ENCODE measurements around the gene DNAH6. TPM values are rescaled to one million over a fixed set of nuclear protein-coding genes. Genes with fewer than 3 reads are reported as not detected.

Gene DNAH6
- total and polyA plus RNA-seq, 2 of the 13 experiments (the other 11 are each of a cell fraction or from before 2014, with no cell fraction given), result 0.01 TPM; not detected in 1

DNA sequence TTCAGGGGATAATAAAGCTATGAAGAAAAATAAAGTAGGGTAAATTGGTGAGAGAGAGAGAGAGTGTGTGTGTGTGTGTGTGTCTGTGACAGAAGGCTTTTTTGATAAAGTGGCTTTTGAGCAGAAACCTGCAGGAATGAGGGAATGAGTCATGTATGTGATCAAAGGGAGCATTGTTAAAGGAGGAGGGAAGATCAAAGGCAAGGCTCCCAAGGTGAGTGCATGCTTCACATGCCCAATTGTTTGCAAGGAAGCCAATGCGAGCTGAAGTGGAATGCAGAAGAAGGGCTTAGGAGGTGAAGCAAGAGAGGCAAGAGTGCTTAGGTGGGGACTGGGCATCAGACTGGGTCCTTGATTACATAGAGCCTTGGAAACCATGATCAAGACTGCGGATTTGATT is 96.8 kb downstream of the DNAH6 start (continued):
- TF ChIP-seq, protein P1, sequence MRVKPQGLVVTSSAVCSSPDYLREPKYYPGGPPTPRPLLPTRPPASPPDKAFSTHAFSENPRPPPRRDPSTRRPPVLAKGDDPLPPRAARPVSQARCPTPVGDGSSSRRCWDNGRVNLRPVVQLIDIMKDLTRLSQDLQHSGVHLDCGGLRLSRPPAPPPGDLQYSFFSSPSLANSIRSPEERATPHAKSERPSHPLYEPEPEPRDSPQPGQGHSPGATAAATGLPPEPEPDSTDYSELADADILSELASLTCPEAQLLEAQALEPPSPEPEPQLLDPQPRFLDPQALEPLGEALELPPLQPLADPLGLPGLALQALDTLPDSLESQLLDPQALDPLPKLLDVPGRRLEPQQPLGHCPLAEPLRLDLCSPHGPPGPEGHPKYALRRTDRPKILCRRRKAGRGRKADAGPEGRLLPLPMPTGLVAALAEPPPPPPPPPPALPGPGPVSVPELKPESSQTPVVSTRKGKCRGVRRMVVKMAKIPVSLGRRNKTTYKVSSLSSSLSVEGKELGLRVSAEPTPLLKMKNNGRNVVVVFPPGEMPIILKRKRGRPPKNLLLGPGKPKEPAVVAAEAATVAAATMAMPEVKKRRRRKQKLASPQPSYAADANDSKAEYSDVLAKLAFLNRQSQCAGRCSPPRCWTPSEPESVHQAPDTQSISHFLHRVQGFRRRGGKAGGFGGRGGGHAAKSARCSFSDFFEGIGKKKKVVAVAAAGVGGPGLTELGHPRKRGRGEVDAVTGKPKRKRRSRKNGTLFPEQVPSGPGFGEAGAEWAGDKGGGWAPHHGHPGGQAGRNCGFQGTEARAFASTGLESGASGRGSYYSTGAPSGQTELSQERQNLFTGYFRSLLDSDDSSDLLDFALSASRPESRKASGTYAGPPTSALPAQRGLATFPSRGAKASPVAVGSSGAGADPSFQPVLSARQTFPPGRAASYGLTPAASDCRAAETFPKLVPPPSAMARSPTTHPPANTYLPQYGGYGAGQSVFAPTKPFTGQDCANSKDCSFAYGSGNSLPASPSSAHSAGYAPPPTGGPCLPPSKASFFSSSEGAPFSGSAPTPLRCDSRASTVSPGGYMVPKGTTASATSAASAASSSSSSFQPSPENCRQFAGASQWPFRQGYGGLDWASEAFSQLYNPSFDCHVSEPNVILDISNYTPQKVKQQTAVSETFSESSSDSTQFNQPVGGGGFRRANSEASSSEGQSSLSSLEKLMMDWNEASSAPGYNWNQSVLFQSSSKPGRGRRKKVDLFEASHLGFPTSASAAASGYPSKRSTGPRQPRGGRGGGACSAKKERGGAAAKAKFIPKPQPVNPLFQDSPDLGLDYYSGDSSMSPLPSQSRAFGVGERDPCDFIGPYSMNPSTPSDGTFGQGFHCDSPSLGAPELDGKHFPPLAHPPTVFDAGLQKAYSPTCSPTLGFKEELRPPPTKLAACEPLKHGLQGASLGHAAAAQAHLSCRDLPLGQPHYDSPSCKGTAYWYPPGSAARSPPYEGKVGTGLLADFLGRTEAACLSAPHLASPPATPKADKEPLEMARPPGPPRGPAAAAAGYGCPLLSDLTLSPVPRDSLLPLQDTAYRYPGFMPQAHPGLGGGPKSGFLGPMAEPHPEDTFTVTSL (CRISPR knock-in tag; IDR thresholded peaks at IDR 0.05; ENCODE audit: borderline replicate concordance), result peak; percentile 89
- TF ChIP-seq, protein P2, sequence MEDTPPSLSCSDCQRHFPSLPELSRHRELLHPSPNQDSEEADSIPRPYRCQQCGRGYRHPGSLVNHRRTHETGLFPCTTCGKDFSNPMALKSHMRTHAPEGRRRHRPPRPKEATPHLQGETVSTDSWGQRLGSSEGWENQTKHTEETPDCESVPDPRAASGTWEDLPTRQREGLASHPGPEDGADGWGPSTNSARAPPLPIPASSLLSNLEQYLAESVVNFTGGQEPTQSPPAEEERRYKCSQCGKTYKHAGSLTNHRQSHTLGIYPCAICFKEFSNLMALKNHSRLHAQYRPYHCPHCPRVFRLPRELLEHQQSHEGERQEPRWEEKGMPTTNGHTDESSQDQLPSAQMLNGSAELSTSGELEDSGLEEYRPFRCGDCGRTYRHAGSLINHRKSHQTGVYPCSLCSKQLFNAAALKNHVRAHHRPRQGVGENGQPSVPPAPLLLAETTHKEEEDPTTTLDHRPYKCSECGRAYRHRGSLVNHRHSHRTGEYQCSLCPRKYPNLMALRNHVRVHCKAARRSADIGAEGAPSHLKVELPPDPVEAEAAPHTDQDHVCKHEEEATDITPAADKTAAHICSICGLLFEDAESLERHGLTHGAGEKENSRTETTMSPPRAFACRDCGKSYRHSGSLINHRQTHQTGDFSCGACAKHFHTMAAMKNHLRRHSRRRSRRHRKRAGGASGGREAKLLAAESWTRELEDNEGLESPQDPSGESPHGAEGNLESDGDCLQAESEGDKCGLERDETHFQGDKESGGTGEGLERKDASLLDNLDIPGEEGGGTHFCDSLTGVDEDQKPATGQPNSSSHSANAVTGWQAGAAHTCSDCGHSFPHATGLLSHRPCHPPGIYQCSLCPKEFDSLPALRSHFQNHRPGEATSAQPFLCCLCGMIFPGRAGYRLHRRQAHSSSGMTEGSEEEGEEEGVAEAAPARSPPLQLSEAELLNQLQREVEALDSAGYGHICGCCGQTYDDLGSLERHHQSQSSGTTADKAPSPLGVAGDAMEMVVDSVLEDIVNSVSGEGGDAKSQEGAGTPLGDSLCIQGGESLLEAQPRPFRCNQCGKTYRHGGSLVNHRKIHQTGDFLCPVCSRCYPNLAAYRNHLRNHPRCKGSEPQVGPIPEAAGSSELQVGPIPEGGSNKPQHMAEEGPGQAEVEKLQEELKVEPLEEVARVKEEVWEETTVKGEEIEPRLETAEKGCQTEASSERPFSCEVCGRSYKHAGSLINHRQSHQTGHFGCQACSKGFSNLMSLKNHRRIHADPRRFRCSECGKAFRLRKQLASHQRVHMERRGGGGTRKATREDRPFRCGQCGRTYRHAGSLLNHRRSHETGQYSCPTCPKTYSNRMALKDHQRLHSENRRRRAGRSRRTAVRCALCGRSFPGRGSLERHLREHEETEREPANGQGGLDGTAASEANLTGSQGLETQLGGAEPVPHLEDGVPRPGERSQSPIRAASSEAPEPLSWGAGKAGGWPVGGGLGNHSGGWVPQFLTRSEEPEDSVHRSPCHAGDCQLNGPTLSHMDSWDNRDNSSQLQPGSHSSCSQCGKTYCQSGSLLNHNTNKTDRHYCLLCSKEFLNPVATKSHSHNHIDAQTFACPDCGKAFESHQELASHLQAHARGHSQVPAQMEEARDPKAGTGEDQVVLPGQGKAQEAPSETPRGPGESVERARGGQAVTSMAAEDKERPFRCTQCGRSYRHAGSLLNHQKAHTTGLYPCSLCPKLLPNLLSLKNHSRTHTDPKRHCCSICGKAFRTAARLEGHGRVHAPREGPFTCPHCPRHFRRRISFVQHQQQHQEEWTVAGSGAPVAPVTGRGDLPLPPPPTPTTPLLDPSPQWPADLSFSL (CRISPR knock-in tag; IDR thresholded peaks at IDR 0.05), result peak; percentile 40; the same call in 1 of the 2 replicates
- TF ChIP-seq ZNF180 (CRISPR knock-in tag; IDR thresholded peaks at IDR 0.05; ENCODE audit: borderline replicate concordance, low read depth) (no peak), ZNF552 (CRISPR knock-in tag; IDR thresholded peaks at IDR 0.05; ENCODE audit: borderline replicate concordance) (no peak), ZNF75D (CRISPR knock-in tag; IDR thresholded peaks at IDR 0.05; ENCODE audit: borderline replicate concordance) (no peak), ZFP36L2 (CRISPR knock-in tag; IDR thresholded peaks at IDR 0.05) (no peak), NFATC3 (CRISPR knock-in tag; IDR thresholded peaks at IDR 0.05) (no peak), ZNF496 (CRISPR knock-in tag; IDR thresholded peaks at IDR 0.05; ENCODE audit: insufficient replicate concordance) (no peak), ZNF383 (CRISPR knock-in tag; IDR thresholded peaks at IDR 0.05; ENCODE audit: borderline replicate concordance) (no peak)
- TF ChIP-seq, protein P3, sequence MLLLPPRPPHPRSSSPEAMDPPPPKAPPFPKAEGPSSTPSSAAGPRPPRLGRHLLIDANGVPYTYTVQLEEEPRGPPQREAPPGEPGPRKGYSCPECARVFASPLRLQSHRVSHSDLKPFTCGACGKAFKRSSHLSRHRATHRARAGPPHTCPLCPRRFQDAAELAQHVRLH (CRISPR knock-in tag; IDR thresholded peaks at IDR 0.05; ENCODE audit: borderline replicate concordance, low read depth), result no peak
- TF ChIP-seq, protein P4, sequence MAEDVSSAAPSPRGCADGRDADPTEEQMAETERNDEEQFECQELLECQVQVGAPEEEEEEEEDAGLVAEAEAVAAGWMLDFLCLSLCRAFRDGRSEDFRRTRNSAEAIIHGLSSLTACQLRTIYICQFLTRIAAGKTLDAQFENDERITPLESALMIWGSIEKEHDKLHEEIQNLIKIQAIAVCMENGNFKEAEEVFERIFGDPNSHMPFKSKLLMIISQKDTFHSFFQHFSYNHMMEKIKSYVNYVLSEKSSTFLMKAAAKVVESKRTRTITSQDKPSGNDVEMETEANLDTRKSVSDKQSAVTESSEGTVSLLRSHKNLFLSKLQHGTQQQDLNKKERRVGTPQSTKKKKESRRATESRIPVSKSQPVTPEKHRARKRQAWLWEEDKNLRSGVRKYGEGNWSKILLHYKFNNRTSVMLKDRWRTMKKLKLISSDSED (CRISPR knock-in tag; IDR thresholded peaks at IDR 0.05), result no peak
- TF ChIP-seq, protein P5, sequence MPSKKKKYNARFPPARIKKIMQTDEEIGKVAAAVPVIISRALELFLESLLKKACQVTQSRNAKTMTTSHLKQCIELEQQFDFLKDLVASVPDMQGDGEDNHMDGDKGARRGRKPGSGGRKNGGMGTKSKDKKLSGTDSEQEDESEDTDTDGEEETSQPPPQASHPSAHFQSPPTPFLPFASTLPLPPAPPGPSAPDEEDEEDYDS (CRISPR knock-in tag; IDR thresholded peaks at IDR 0.05), result no peak
- TF ChIP-seq, protein P6, sequence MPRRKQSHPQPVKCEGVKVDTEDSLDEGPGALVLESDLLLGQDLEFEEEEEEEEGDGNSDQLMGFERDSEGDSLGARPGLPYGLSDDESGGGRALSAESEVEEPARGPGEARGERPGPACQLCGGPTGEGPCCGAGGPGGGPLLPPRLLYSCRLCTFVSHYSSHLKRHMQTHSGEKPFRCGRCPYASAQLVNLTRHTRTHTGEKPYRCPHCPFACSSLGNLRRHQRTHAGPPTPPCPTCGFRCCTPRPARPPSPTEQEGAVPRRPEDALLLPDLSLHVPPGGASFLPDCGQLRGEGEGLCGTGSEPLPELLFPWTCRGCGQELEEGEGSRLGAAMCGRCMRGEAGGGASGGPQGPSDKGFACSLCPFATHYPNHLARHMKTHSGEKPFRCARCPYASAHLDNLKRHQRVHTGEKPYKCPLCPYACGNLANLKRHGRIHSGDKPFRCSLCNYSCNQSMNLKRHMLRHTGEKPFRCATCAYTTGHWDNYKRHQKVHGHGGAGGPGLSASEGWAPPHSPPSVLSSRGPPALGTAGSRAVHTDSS (CRISPR knock-in tag; conservative IDR thresholded peaks at IDR 0.05), result no peak
